Choroid plexus epithelial cell (primary cell): ENCODE results near the gene SST.
A peak's percentile ranks its signal among the peaks of the same experiment; 100 is the strongest.
"Not testable (repeated sequence)": the region's sequence is repeated elsewhere in the genome, so short reads cannot be mapped to it uniquely, and the experiment has no call there.

Experiments
- DNase-seq: peaks from one replicate; pipeline ENCODE4 v3.0.0-alpha.2; 2010; ENCODE audit warnings: low read depth
- H3K4me3 ChIP-seq: 2 replicates; pipeline ENCODE4 v1.5.1; 2011; ENCODE audit warnings: low read depth, mild to moderate bottlenecking, control low read depth, low read length, moderate library complexity
- TF ChIP-seq, protein P1 (sequence below): conservative IDR thresholded peaks from 2 replicates; pipeline ENCODE4 v1.5.1; 2011; ENCODE audit warnings: low read depth, mild to moderate bottlenecking, control low read depth, inconsistent platforms, low read length, moderate library complexity

The SST gene

DNA sequence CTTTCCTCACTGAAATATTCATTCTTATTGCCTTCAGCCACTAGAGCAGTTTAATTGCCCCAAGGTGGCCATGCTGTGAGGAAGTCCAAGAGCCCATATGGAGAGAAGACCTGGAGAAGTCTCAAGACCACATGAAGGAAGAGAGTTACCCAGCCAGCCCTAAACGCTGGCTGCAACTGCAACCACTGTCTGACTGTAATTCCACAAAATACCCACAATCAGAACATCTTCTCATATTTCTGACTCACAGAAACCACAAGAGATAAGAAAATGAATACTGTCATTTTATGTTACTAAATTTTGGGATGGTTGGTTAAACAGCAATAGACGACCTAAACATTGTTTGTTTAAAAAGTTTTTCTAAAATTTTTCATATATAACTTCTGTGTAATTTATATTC is 14.7 kb upstream of the SST start:
- H3K4me3 ChIP-seq: no peak overlapping the region
- peak; percentile 82 for DNase-seq
- TF ChIP-seq, protein P1, sequence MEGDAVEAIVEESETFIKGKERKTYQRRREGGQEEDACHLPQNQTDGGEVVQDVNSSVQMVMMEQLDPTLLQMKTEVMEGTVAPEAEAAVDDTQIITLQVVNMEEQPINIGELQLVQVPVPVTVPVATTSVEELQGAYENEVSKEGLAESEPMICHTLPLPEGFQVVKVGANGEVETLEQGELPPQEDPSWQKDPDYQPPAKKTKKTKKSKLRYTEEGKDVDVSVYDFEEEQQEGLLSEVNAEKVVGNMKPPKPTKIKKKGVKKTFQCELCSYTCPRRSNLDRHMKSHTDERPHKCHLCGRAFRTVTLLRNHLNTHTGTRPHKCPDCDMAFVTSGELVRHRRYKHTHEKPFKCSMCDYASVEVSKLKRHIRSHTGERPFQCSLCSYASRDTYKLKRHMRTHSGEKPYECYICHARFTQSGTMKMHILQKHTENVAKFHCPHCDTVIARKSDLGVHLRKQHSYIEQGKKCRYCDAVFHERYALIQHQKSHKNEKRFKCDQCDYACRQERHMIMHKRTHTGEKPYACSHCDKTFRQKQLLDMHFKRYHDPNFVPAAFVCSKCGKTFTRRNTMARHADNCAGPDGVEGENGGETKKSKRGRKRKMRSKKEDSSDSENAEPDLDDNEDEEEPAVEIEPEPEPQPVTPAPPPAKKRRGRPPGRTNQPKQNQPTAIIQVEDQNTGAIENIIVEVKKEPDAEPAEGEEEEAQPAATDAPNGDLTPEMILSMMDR: no peak

DNA sequence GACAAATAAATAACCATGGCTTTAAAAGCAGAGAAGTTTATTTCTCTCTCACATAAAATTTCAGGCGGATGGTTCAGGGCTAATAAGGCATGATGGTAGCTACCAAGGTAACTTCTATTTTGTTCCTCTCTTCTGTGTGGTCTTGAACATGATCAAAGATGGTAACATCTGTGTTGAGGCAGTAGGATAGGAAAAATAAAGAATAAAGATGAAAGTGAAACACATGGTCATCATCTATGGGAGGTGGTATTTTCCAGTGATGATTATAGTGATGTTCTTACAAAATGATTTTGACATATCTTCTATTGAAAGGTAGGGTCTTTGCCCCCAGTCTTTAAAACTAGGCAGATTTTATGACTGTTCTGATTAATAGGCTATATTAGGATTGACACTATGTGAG is 14.2 kb upstream of the SST start:
- TF ChIP-seq, protein P1: no peak
- DNase-seq: no peak

DNA sequence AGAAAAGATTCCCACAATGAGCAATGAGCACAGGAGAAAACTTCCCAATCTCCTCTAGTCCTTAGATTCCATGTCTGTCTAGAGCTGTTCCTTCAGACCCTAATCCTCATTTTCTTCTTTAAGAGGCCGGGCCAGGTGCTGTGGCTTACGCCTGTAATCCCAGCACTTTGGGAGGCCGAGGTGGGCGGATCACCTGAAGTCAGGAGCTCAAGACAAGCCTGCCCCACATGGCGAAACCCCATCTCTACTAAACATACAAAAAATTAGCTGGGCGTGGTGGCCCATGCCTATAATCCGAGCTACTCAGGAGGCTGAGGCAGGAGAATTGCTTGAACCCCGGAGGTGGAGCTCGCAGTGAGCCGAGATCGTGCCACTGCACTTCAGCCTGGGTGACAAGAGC is 11.6 kb upstream of the SST start:
- H3K4me3 ChIP-seq, DNase-seq: not testable (repeated sequence)

More for the DNA sequence above, 14.2 kb upstream of the SST start:
- H3K4me3 ChIP-seq: no peak overlapping the region

DNA sequence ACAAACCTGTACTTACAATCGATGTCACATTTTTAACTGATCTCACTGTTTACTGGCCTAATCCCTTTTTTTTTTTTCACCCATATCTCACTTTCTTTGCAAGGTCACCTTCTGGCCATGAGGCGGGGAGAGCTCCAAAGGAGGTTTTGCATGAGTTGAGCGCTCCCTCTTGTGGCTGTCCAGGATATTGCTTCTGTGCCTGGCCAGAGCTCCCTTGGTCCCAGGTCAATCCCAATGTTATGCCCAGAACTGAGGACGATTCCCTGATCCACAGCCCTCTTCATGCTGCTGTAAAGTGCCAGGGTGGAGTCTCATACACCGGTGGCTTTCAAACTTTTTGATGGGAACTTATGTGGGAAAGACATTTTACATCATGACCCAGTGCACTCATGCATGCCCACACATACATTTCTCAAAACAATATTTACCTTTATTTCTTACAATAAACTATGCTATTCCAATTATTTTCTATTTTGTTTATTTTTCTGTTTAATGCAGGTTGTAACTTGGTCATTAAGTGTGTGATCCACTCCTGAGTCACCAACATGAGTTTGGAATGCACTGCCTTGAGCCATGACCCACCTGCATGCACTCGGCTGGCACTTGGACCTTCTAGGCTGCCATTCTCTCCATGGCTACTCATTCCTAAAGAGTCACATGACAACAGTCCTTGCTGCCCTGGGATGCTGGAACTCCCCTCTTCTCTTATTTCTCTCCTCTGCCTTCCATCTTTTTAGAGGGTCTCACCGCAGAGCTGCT is 9.6 kb upstream of the SST start:
- no peak overlapping the region for H3K4me3 ChIP-seq

DNA sequence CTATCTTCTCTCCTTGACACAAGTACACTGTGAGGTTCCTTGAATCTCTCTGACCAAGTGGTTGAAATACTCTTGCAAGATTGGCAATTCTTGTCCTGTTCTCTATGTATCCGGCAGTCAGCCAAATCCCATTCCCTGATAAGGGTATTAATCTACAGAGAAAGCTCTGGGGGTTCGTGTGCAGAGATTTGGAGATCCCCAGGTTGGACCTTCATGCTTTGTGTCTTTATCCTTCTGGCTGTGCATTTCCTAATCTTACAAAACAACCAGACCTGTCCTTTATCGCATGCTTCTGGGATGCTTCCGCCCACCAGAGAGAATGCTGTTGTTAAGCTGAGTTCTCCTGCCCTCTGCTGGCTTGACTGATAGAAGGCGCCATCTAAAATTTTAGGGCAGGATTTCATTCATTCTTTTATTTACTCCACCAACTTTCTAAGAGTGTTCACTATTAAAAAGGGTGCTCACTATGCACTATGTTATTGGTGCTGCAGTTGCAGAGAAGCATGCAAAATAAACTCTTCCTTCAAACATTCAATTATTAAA is 8.6 kb upstream of the SST start:
- DNase-seq: peak; percentile 88
- TF ChIP-seq, protein P1: peak; percentile 92

More for the DNA sequence above, 9.6 kb upstream of the SST start:
- TF ChIP-seq, protein P1: peak; percentile 98
- DNase-seq: peak; percentile 88

DNA sequence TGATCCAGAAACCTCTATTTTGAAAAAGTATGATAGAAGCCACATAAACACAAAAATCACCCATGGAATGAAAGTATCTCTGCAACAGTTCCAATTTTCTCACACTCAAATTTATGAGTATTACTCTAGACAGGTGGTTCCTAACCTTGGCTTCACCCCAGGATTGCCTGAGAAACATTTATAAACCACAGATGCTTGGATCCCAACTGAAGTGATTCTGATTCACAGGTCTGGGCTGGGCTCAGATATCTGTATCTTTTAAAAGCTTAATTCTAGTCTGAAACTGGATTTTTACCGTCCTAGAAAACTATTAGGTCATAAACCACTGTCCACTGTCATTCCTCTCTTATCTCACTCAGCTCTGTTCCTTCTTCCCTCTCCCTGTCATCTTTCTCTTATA is 7.4 kb upstream of the SST start:
- DNase-seq: no peak
- no peak overlapping the region for H3K4me3 ChIP-seq
- TF ChIP-seq, protein P1: no peak

More for the DNA sequence above, 8.6 kb upstream of the SST start:
- no peak overlapping the region for H3K4me3 ChIP-seq

DNA sequence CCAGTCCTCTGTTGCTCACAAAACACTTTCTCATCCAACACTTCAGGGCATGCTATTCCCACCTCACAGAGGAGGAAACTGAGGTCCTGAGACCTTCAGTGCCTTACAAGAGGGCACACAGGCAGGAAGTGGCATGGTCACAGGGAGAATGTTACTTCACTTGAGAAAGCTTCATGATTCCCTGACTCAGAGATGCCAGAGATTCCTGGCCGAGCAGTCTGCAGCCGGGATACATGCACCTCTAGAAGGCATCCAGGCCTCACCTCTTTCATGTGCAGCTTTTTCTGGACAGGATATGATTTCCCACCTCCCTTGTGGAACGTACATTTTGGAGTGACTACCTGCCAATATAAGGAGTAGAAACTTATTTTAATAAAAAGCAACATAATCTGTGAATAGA is 2.8 kb upstream of the SST start:
- TF ChIP-seq, protein P1: no peak
- H3K4me3 ChIP-seq: no peak overlapping the region
- DNase-seq: peak; percentile 21
